IPS-NIHi11 (cell line): Measurements from ENCODE around the gene RAB44.
A peak's percentile ranks its signal among the peaks of the same experiment; 100 is the strongest.
"Not testable (repeated sequence)": the region's sequence is repeated elsewhere in the genome, so short reads cannot be mapped to it uniquely, and the experiment has no call there.

Experiments
- DNase-seq: peaks from one replicate; pipeline ENCODE4 v3.0.0; 2012; ENCODE audit warnings: mixed read lengths, low spot score

The RAB44 gene

GRCh38 chr6:36685926-36686667 is 11.5 kb upstream of the RAB44 start:
- no peak for DNase-seq

GRCh38 chr6:36686668-36687513 is 10.7 kb upstream of the RAB44 start:
- no peak for DNase-seq

- DNase-seq: no peak
Observed at GRCh38 chr6:36688063-36688738, 9.4 kb upstream of the RAB44 start.

GRCh38 chr6:36688739-36689075 is 8.9 kb upstream of the RAB44 start:
- DNase-seq: no peak

GRCh38 chr6:36691011-36691410 is 6.6 kb upstream of the RAB44 start:
- DNase-seq: no peak

- no peak for DNase-seq
Observed at GRCh38 chr6:36691612-36692011, 6.0 kb upstream of the RAB44 start.

- DNase-seq: no peak
Observed at GRCh38 chr6:36692220-36692619, 5.4 kb upstream of the RAB44 start.

GRCh38 chr6:36692861-36693702 is 4.5 kb upstream of the RAB44 start:
- DNase-seq: no peak

- no peak for DNase-seq
Observed at GRCh38 chr6:36694616-36695015, 3.0 kb upstream of the RAB44 start.

GRCh38 chr6:36695414-36695813 is 2.2 kb upstream of the RAB44 start:
- DNase-seq: no peak

- DNase-seq: no peak
Observed at GRCh38 chr6:36698196-36698595, 570 bp downstream of the RAB44 start.

- DNase-seq: no peak
Observed at GRCh38 chr6:36698871-36699271, 1.2 kb downstream of the RAB44 start.

GRCh38 chr6:36699348-36699747 is 1.7 kb downstream of the RAB44 start:
- DNase-seq: no peak

- no peak for DNase-seq
Observed at GRCh38 chr6:36700071-36700812, 2.6 kb downstream of the RAB44 start.

GRCh38 chr6:36700831-36701230 is 3.2 kb downstream of the RAB44 start:
- no peak for DNase-seq

- peak; percentile 64 for DNase-seq
Observed at GRCh38 chr6:36701401-36701991, 3.9 kb downstream of the RAB44 start.

GRCh38 chr6:36702656-36703055 is 5.0 kb downstream of the RAB44 start:
- no peak for DNase-seq

- no peak for DNase-seq
Observed at GRCh38 chr6:36703081-36703606, 5.5 kb downstream of the RAB44 start.

- DNase-seq: no peak
Observed at GRCh38 chr6:36703982-36704381, 6.4 kb downstream of the RAB44 start.

- DNase-seq: not testable (repeated sequence)
Observed at GRCh38 chr6:36704961-36705577, 7.4 kb downstream of the RAB44 start.
